K562 (cell line): ENCODE results near the gene ABCF2. TPM values are rescaled to one million over a fixed set of nuclear protein-coding genes. Genes with fewer than 3 reads are reported as not detected.
A peak's percentile ranks its signal among the peaks of the same experiment; 100 is the strongest.

ENCODE experiments used
- CREB3 ChIP-seq: fragments of 450-650 bp; conservative IDR thresholded peaks from 2 replicates; pipeline ENCODE4 v1.6.1; 2016; ENCODE audit warnings: missing genetic modification characterization, low read depth, mild to moderate bottlenecking, missing compliant biosample characterization, moderate library complexity
- DMBX1 ChIP-seq: fragments of 250-450 bp; sonication (Bioruptor Pico); IDR thresholded peaks from 2 replicates; pipeline ENCODE4 v1.8.0; 2022; ENCODE audit warnings: inconsistent platforms, mild to moderate bottlenecking, moderate library complexity, borderline replicate concordance
- EHMT2 ChIP-seq: fragments of 450-650 bp; IDR thresholded peaks from 2 replicates; pipeline ENCODE4 v1.6.1; 2018; ENCODE audit warnings: antibody characterized with exemption
- EP300 ChIP-seq: IDR thresholded peaks from 2 replicates; pipeline ENCODE4 v1.6.1; 2012; ENCODE audit warnings: low read length, improper control_type of control experiment
- ETV6 ChIP-seq, 3 experiments: fragments of 150-350 bp in 1 of 3; sonication (generic) in 1 of 3; formaldehyde crosslinking in 1 of 3; IDR thresholded peaks; 2 replicates each; pipeline versions ENCODE4 v1.6.1 to v1.8.0; 2014 to 2022; ENCODE audit warnings: borderline replicate concordance in 2 of 3, low read depth in 2 of 3, antibody characterized with exemption in 1 of 3, low read length in 1 of 3, mild to moderate bottlenecking in 1 of 3, missing genetic modification reagents in 1 of 3
- HDAC1 ChIP-seq, 2 experiments: fragments of 450-650 bp; IDR thresholded peaks; 2 replicates each; pipeline ENCODE4 v1.6.1; 2016 to 2017; ENCODE audit warnings: inconsistent platforms in 1 of 2, mild to moderate bottlenecking in 1 of 2, moderate library complexity in 1 of 2
- HMBOX1 ChIP-seq: sonication (generic); IDR thresholded peaks from 2 replicates; pipeline ENCODE4 v1.6.1; 2016
- JUND ChIP-seq, 2 experiments: IDR thresholded peaks; 2 replicates in 1 of 2; 3 replicates in 1 of 2; pipeline ENCODE4 v1.6.1; 2011; ENCODE audit warnings: borderline replicate concordance in 2 of 2, low read depth in 2 of 2, low read length in 2 of 2, improper control_type of control experiment in 1 of 2, missing biosample characterization in 1 of 2, missing genetic modification characterization in 1 of 2, missing genetic modification reagents in 1 of 2
- L3MBTL2 ChIP-seq: fragments of 450-650 bp; IDR thresholded peaks from 2 replicates; pipeline ENCODE4 v1.6.1; 2016; ENCODE audit warnings: mild to moderate bottlenecking, moderate library complexity
- MED1 ChIP-seq: sonication (generic); formaldehyde crosslinking; IDR thresholded peaks from 2 replicates; pipeline ENCODE4 v1.8.1; 2023; ENCODE audit warnings: missing genetic modification reagents, borderline replicate concordance
- POLR2A ChIP-seq: fragments of 450-650 bp; conservative IDR thresholded peaks from 2 replicates; pipeline ENCODE4 v1.6.1; 2016
- PRDM10 ChIP-seq: fragments of 450-650 bp; IDR thresholded peaks from 2 replicates; pipeline ENCODE4 v1.6.1; 2018; ENCODE audit not compliant: partially characterized antibody
- SMARCB1 ChIP-seq: IDR thresholded peaks from 2 replicates; pipeline ENCODE4 v1.6.1; 2011; ENCODE audit warnings: improper control_type of control experiment, low read depth; ENCODE audit not compliant: insufficient read length
- SUPT5H ChIP-seq: fragments of 450-650 bp; IDR thresholded peaks from 2 replicates; pipeline ENCODE4 v1.6.1; 2016
- USF1 ChIP-seq: sonication (generic); formaldehyde crosslinking; IDR thresholded peaks from 2 replicates; pipeline ENCODE4 v1.9.0; 2022; ENCODE audit warnings: mild to moderate bottlenecking, missing genetic modification reagents
- ZC3H8 ChIP-seq: fragments of 450-650 bp; IDR thresholded peaks from 2 replicates; pipeline ENCODE4 v1.6.1; 2017
- ZFPM2 ChIP-seq: fragments of 250-450 bp; sonication (Bioruptor Pico); IDR thresholded peaks from 2 replicates; pipeline ENCODE4 v1.5.1; 2022; ENCODE audit warnings: mild to moderate bottlenecking
- ZFX ChIP-seq: sonication (generic); formaldehyde crosslinking; IDR thresholded peaks from 2 replicates; pipeline ENCODE4 v1.8.0; 2022; ENCODE audit warnings: mild to moderate bottlenecking, missing genetic modification reagents, moderate library complexity
- ZNF76 ChIP-seq: fragments of 250-450 bp; sonication (Bioruptor Pico); IDR thresholded peaks from 2 replicates; pipeline ENCODE4 v1.4.0; 2020; ENCODE audit warnings: mild to moderate bottlenecking, moderate library complexity, borderline replicate concordance
- polyA plus RNA-seq, 8 experiments: library from polyadenylated mRNA; depleted of rRNA in 4 of 8; stranded (reverse) in 5 of 8; unstranded in 3 of 8; fragments of >200 nt; fragmentation: Nextera tagmentation in 2 of 8; fragmentation: Illumina TruSeq in 1 of 8; extraction: Ambion mirVana in 2 of 8; extraction: Trizol in 1 of 8; gene quantifications; 2 replicates each; pipeline versions ENCODE4 v1.2.1 to v1.2.3, GENCODE V29; 2011 to 2014; ENCODE audit warnings: inconsistent platforms in 1 of 8, missing spikeins in 1 of 8
- total RNA-seq, 7 experiments: library from RNA; depleted of rRNA in 6 of 7; stranded (reverse); fragments of >200 nt in 6 of 7; fragmentation: Illumina TruSeq in 2 of 7; extraction: Trizol in 2 of 7; gene quantifications; 2 replicates each; pipeline versions ENCODE4 v1.2.1 to v1.2.3, GENCODE V29; 2011 to 2021; ENCODE audit warnings: low replicate concordance in 1 of 7

Gene ABCF2
- total and polyA plus RNA-seq, 9 of the 15 experiments (the other 6 are each of a cell fraction or from before 2014, with no cell fraction given): 62.1 to 224 (median 113) TPM

- TF ChIP-seq DMBX1 (peak; percentile 68; the same call in 1 of the 2 replicates), POLR2A (peak; percentile 91), ZFX (CRISPR knock-in tag) (peak; percentile 66), L3MBTL2 (peak; percentile 95), MED1 (CRISPR knock-in tag) (no peak), HMBOX1 (no peak), ETV6 (IDR thresholded peaks at IDR 0.05; ENCODE audit: borderline replicate concordance in 1 of 2, low read depth in 2 of 2, low read length in 1 of 2) (no peak), ETV6 (CRISPR knock-in tag; IDR thresholded peaks at IDR 0.05; ENCODE audit: borderline replicate concordance) (no peak), EP300 (peak; percentile 37), PRDM10 (peak; percentile 86), EHMT2 (no peak), JUND (IDR thresholded peaks at IDR 0.05; ENCODE audit: borderline replicate concordance, low read depth, low read length) (peak; percentile 66), JUND (tag; IDR thresholded peaks at IDR 0.05; ENCODE audit: borderline replicate concordance, low read depth, low read length) (no peak; the same call in 2 of the 3 replicates), ZNF76 (peak; percentile 97), HDAC1 (IDR thresholded peaks at IDR 0.05) (peak in 1 of 2 experiments; percentile 99; a peak in 2 of 4 replicates), ZC3H8 (peak; percentile 18; the same call in 1 of the 2 replicates), USF1 (CRISPR knock-in tag) (peak; percentile 72), SUPT5H (peak; percentile 96), ZFPM2 (CRISPR knock-in tag) (no peak), SMARCB1 (no peak), CREB3 (peak; percentile 71; the same call in 1 of the 2 replicates)
These were observed at the start of gene ABCF2 (continued) for GRCh38 chr7:151226875-151227782.
